HEK293 (cell line): Measurements from ENCODE around the gene RING1.
A peak's percentile ranks its signal among the peaks of the same experiment; 100 is the strongest.

ENCODE experiments used
- CTCF ChIA-PET: fragments of 350-600 bp; formaldehyde crosslinking; extraction: SDS; loops from one replicate; lab custom pipeline; 2021; ENCODE audit warnings: antibody characterized with exemption; lab: Yijun Ruan, JAX
- POLR2A ChIA-PET: fragments of 300-600 bp; formaldehyde crosslinking; extraction: SDS; loops from one replicate; lab custom pipeline; 2020; ENCODE audit warnings: antibody characterized with exemption, inconsistent platforms; lab: Yijun Ruan, JAX
- H3K27ac ChIP-seq: fragments of 200-500 bp; sonication (Bioruptor generic); 2 replicates; pipeline ENCODE4 v1.5.1; 2014; ENCODE audit warnings: low read depth, low read length, control low read depth, inconsistent platforms; ENCODE audit errors: extremely low read depth
- H3K36me3 ChIP-seq, 2 experiments: fragments of 200-500 bp in 1 of 2; sonication (Bioruptor generic) in 1 of 2; 1 replicate in 1 of 2; 2 replicates in 1 of 2; pipeline ENCODE4 v1.5.1; 2014 to 2017; ENCODE audit warnings: inconsistent platforms in 2 of 2, low read length in 2 of 2; ENCODE audit not compliant: control insufficient read depth in 2 of 2, insufficient read depth in 1 of 2
- H3K4me1 ChIP-seq: fragments of 200-500 bp; sonication (Bioruptor generic); 2 replicates; pipeline ENCODE4 v1.5.1; 2014; ENCODE audit warnings: mild to moderate bottlenecking, low read length, inconsistent platforms; ENCODE audit not compliant: control insufficient read depth, insufficient read depth
- H3K4me3 ChIP-seq: 2 replicates; pipeline ENCODE4 v1.5.1; 2011; ENCODE audit warnings: low read depth, mild to moderate bottlenecking, control low read depth, low read length, moderate library complexity
- H3K9me3 ChIP-seq: fragments of 200-500 bp; sonication (Bioruptor generic); 2 replicates; pipeline ENCODE4 v1.5.1; 2014; ENCODE audit warnings: low read depth, low read length, inconsistent platforms; ENCODE audit not compliant: control insufficient read depth, insufficient read depth
- BCL11B ChIP-seq: fragments of 450-650 bp; formaldehyde crosslinking; IDR thresholded peaks from 2 replicates; pipeline ENCODE4 v1.5.1; 2016; ENCODE audit warnings: low read depth, missing biosample characterization, missing genetic modification characterization
- KLF10 ChIP-seq: fragments of 450-650 bp; IDR thresholded peaks from 2 replicates; pipeline ENCODE4 v1.5.1; 2018; ENCODE audit warnings: missing biosample characterization, mild to moderate bottlenecking, missing genetic modification characterization
- REPIN1 ChIP-seq: fragments of 450-650 bp; formaldehyde crosslinking; IDR thresholded peaks from 2 replicates; pipeline ENCODE4 v1.5.1; 2017; ENCODE audit warnings: missing biosample characterization, missing genetic modification characterization, low read depth
- SCRT1 ChIP-seq: fragments of 450-650 bp; formaldehyde crosslinking; IDR thresholded peaks from 2 replicates; pipeline ENCODE4 v1.5.1; 2016; ENCODE audit warnings: missing biosample characterization, missing genetic modification characterization, borderline replicate concordance
- SCRT2 ChIP-seq: fragments of 450-650 bp; formaldehyde crosslinking; IDR thresholded peaks from 2 replicates; pipeline ENCODE4 v1.5.1; 2016; ENCODE audit warnings: missing biosample characterization, missing genetic modification characterization
- SETDB1 ChIP-seq: IDR thresholded peaks from one replicate; pipeline ENCODE4 v1.6.1; 2017; ENCODE audit warnings: mild to moderate bottlenecking, low read length, moderate library complexity, mixed read lengths; ENCODE audit not compliant: insufficient read length
- TCF7L2 ChIP-seq: IDR thresholded peaks from 2 replicates; pipeline ENCODE4 v1.6.1; 2011; ENCODE audit warnings: low read depth, mild to moderate bottlenecking, inconsistent platforms, low read length, moderate library complexity, borderline replicate concordance
- ZBTB1 ChIP-seq: fragments of 450-650 bp; formaldehyde crosslinking; IDR thresholded peaks from 2 replicates; pipeline ENCODE4 v1.5.1; 2016; ENCODE audit warnings: missing biosample characterization, missing genetic modification characterization
- ZBTB17 ChIP-seq: fragments of 450-650 bp; formaldehyde crosslinking; IDR thresholded peaks from 2 replicates; pipeline ENCODE4 v1.5.1; 2016; ENCODE audit warnings: missing biosample characterization, missing genetic modification characterization
- ZBTB21 ChIP-seq: fragments of 450-650 bp; formaldehyde crosslinking; IDR thresholded peaks from 2 replicates; pipeline ENCODE4 v1.5.1; 2017; ENCODE audit warnings: missing biosample characterization, missing genetic modification characterization
- ZBTB48 ChIP-seq: fragments of 450-650 bp; formaldehyde crosslinking; IDR thresholded peaks from 2 replicates; pipeline ENCODE4 v1.5.1; 2016; ENCODE audit warnings: missing biosample characterization, missing genetic modification characterization
- ZNF221 ChIP-seq: fragments of 450-650 bp; formaldehyde crosslinking; IDR thresholded peaks from 2 replicates; pipeline ENCODE4 v1.5.1; 2017; ENCODE audit warnings: missing biosample characterization, missing genetic modification characterization, borderline replicate concordance
- ZNF398 ChIP-seq: fragments of 450-650 bp; formaldehyde crosslinking; IDR thresholded peaks from 2 replicates; pipeline ENCODE4 v1.5.1; 2017; ENCODE audit warnings: missing biosample characterization, missing genetic modification characterization
- ZNF426 ChIP-seq: fragments of 450-650 bp; formaldehyde crosslinking; IDR thresholded peaks from 2 replicates; pipeline ENCODE4 v1.5.1; 2017; ENCODE audit warnings: missing biosample characterization, missing genetic modification characterization, mild to moderate bottlenecking, inconsistent platforms, moderate library complexity
- ZNF473 ChIP-seq: fragments of 450-650 bp; formaldehyde crosslinking; IDR thresholded peaks from 2 replicates; pipeline ENCODE4 v1.5.1; 2017; ENCODE audit warnings: missing biosample characterization, missing genetic modification characterization
- ZNF549 ChIP-seq: fragments of 450-650 bp; IDR thresholded peaks from 2 replicates; pipeline ENCODE4 v1.5.1; 2018; ENCODE audit warnings: missing biosample characterization, missing genetic modification characterization, mild to moderate bottlenecking, inconsistent platforms, moderate library complexity
- ZNF558 ChIP-seq: fragments of 450-650 bp; formaldehyde crosslinking; IDR thresholded peaks from 2 replicates; pipeline ENCODE4 v1.5.1; 2016; ENCODE audit warnings: missing biosample characterization, missing genetic modification characterization
- ZNF571 ChIP-seq: fragments of 450-650 bp; formaldehyde crosslinking; IDR thresholded peaks from 2 replicates; pipeline ENCODE4 v1.5.0; 2017; ENCODE audit warnings: missing biosample characterization, missing genetic modification characterization
- ZNF585B ChIP-seq: fragments of 450-650 bp; formaldehyde crosslinking; IDR thresholded peaks from 2 replicates; pipeline ENCODE4 v1.5.1; 2016; ENCODE audit warnings: missing biosample characterization, missing genetic modification characterization
- ZNF621 ChIP-seq: fragments of 450-650 bp; formaldehyde crosslinking; IDR thresholded peaks from 2 replicates; pipeline ENCODE4 v1.5.1; 2017; ENCODE audit warnings: missing biosample characterization, missing genetic modification characterization
- ZNF660 ChIP-seq: fragments of 450-650 bp; IDR thresholded peaks from 2 replicates; pipeline ENCODE4 v1.5.1; 2018; ENCODE audit warnings: missing biosample characterization, mild to moderate bottlenecking, missing genetic modification characterization
- ZNF701 ChIP-seq: fragments of 450-650 bp; formaldehyde crosslinking; IDR thresholded peaks from 2 replicates; pipeline ENCODE4 v1.5.1; 2016; ENCODE audit warnings: missing biosample characterization, missing genetic modification characterization
- ZNF76 ChIP-seq: fragments of 450-650 bp; formaldehyde crosslinking; IDR thresholded peaks from 2 replicates; pipeline ENCODE4; 2016; ENCODE audit warnings: low read depth, missing biosample characterization, missing genetic modification characterization, borderline replicate concordance
- ZNF777 ChIP-seq: fragments of 450-650 bp; formaldehyde crosslinking; IDR thresholded peaks from 2 replicates; pipeline ENCODE4 v1.5.1; 2017; ENCODE audit warnings: missing biosample characterization, missing genetic modification characterization, borderline replicate concordance
- ZNF830 ChIP-seq: fragments of 450-650 bp; IDR thresholded peaks from 2 replicates; pipeline ENCODE4 v1.5.0; 2018; ENCODE audit warnings: missing biosample characterization, missing genetic modification characterization, low read depth, mild to moderate bottlenecking, moderate library complexity
- ZSCAN18 ChIP-seq: fragments of 450-650 bp; formaldehyde crosslinking; IDR thresholded peaks from 2 replicates; pipeline ENCODE4 v1.5.1; 2016; ENCODE audit warnings: missing biosample characterization, missing genetic modification characterization
- ZSCAN4 ChIP-seq: fragments of 450-650 bp; formaldehyde crosslinking; IDR thresholded peaks from 2 replicates; pipeline ENCODE4 v1.5.1; 2017; ENCODE audit warnings: missing biosample characterization, missing genetic modification characterization
- ZSCAN5A ChIP-seq: fragments of 450-650 bp; formaldehyde crosslinking; IDR thresholded peaks from 2 replicates; pipeline ENCODE4 v1.5.1; 2016; ENCODE audit warnings: missing biosample characterization, missing genetic modification characterization
- TF ChIP-seq, protein P1 (sequence below): fragments of 450-650 bp; formaldehyde crosslinking; IDR thresholded peaks from 2 replicates; pipeline ENCODE4 v1.5.1; 2016; ENCODE audit warnings: missing biosample characterization, missing genetic modification characterization

Gene RING1

GRCh38 chr6:33248932-33249731 lies 40.8 kb downstream of the RING1 start:
- Histone ChIP-seq H3K4me3 (peak overlapping the region; percentile 62), H3K27ac (peak overlapping the region; percentile 88), H3K9me3 (no peaks in the 10 kb centered on the region), H3K36me3 (peaks cover 14 to 20% of the 10 kb centered on the region in 2 experiments; a peak in 2 of 3 replicates), H3K4me1 (peaks cover 12% of the 10 kb centered on the region)
- CTCF ChIA-PET = interaction anchor here (0.6 to 6.1 kb wide), 52 partner anchors 9 to 802 kb away, joined by 3 to 76 read pairs (median 6); partner anchors contain the start of genes HSD17B8 and RING1
- POLR2A ChIA-PET = interaction anchor here (0.5 to 4.8 kb wide), 30 partner anchors 10 to 357 kb away, joined by 3 to 65 read pairs (median 6); partner anchors contain the start of genes B3GALT4, HSD17B8, PFDN6 and RGL2
- TF ChIP-seq ZNF549 = no peak
- no peak; the same call in 1 of the 2 replicates for TF ChIP-seq ZSCAN5A
- peak; percentile 98 for TF ChIP-seq ZBTB17 (tag by site-specific recombination)
- TF ChIP-seq ZNF571 (tag by site-specific recombination) = no peak
- TF ChIP-seq ZNF558 = no peak
- 0 out of 2 replicates have a peak, but pooled peaks have one; percentile 11 for TF ChIP-seq ZNF660 (tag by site-specific recombination)
- TF ChIP-seq ZNF585B (tag by site-specific recombination) = no peak
- TF ChIP-seq ZBTB21 (tag by site-specific recombination) = no peak
- no peak for TF ChIP-seq ZSCAN4 (tag by site-specific recombination)
- no peak for TF ChIP-seq REPIN1 (tag by site-specific recombination)
- TF ChIP-seq ZNF398 (tag by site-specific recombination) = no peak
- TF ChIP-seq ZNF426 (tag by site-specific recombination) = no peak
- TF ChIP-seq ZNF621 = no peak
- no peak for TF ChIP-seq SCRT2 (tag by site-specific recombination)
- no peak for TF ChIP-seq SCRT1 (tag by site-specific recombination)
- TF ChIP-seq, protein P1, sequence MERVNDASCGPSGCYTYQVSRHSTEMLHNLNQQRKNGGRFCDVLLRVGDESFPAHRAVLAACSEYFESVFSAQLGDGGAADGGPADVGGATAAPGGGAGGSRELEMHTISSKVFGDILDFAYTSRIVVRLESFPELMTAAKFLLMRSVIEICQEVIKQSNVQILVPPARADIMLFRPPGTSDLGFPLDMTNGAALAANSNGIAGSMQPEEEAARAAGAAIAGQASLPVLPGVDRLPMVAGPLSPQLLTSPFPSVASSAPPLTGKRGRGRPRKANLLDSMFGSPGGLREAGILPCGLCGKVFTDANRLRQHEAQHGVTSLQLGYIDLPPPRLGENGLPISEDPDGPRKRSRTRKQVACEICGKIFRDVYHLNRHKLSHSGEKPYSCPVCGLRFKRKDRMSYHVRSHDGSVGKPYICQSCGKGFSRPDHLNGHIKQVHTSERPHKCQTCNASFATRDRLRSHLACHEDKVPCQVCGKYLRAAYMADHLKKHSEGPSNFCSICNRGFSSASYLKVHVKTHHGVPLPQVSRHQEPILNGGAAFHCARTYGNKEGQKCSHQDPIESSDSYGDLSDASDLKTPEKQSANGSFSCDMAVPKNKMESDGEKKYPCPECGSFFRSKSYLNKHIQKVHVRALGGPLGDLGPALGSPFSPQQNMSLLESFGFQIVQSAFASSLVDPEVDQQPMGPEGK (tag by site-specific recombination) = peak; percentile 53; the same call in 1 of the 2 replicates
- no peak for TF ChIP-seq ZNF473 (tag by site-specific recombination)
- no peak for TF ChIP-seq ZNF701 (tag by site-specific recombination)
- TF ChIP-seq ZSCAN18 (tag by site-specific recombination) = no peak
- no peak for TF ChIP-seq ZNF221 (tag by site-specific recombination)
- no peak for TF ChIP-seq SETDB1
- TF ChIP-seq ZBTB1 (tag by site-specific recombination) = no peak
- TF ChIP-seq BCL11B (tag by site-specific recombination) = peak; percentile 63
- no peak for TF ChIP-seq ZNF830 (tag by site-specific recombination)
- no peak for TF ChIP-seq ZBTB48 (tag by site-specific recombination)
- no peak for TF ChIP-seq ZNF777 (tag by site-specific recombination)
- TF ChIP-seq KLF10 (tag by site-specific recombination) = peak; percentile 84; the same call in 1 of the 2 replicates
- no peak for TF ChIP-seq TCF7L2
- no peak for TF ChIP-seq ZNF76 (tag by site-specific recombination)
